Measurements from ENCODE around the gene PARD3. TPM values are rescaled to one million over a fixed set of nuclear protein-coding genes. Genes with fewer than 3 reads are reported as not detected.

Gene PARD3
- total RNA-seq, 3 donors from 2014 or later = 48.2 to 93.7 (median 60.6) TPM

DNA sequence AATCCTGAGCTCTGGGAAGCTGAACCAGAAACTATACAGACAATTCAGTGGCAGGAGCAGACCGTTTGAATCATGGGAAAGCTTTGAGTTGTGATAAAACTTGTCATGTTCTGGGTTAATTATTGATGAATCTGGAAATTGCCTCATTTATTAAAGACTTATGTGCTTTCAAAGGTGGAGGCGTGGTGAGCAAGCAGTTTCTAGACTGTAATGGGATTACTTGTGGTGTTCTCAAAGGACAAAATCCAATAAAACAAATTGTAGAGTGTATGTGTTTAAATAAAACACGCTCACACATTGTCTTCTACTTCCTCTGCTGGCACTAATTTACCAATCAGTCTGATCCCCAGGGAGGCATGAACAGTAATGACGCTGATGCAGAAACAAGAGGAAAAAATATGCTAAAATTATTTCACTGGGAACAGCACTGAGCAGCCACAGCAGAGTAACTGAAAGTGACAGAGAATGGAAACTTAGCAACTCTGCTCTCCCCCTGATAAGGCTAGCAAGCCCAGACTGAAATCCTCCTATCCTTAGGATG, 25.1 kb downstream of the PARD3 start:
- Histone ChIP-seq H3K9me3 (no peaks in the 10 kb centered on the region), H3K4me3 (no peak overlapping the region), H3K27ac (no peak overlapping the region), H3K4me1 (peaks cover 0 to 6% of the 10 kb centered on the region in 2 donors), H3K36me3 (no peaks in the 10 kb centered on the region), H3K27me3 (no peaks in the 10 kb centered on the region)
- intact Hi-C loops (cut with DNase I; ENCODE audit: low total_unique reads) = no loop called here
- TF ChIP-seq POLR2A (IDR thresholded peaks at IDR 0.05) = no peak
- TF ChIP-seq POLR2AphosphoS5 (IDR thresholded peaks at IDR 0.05) = no peak
- TF ChIP-seq, protein P1, sequence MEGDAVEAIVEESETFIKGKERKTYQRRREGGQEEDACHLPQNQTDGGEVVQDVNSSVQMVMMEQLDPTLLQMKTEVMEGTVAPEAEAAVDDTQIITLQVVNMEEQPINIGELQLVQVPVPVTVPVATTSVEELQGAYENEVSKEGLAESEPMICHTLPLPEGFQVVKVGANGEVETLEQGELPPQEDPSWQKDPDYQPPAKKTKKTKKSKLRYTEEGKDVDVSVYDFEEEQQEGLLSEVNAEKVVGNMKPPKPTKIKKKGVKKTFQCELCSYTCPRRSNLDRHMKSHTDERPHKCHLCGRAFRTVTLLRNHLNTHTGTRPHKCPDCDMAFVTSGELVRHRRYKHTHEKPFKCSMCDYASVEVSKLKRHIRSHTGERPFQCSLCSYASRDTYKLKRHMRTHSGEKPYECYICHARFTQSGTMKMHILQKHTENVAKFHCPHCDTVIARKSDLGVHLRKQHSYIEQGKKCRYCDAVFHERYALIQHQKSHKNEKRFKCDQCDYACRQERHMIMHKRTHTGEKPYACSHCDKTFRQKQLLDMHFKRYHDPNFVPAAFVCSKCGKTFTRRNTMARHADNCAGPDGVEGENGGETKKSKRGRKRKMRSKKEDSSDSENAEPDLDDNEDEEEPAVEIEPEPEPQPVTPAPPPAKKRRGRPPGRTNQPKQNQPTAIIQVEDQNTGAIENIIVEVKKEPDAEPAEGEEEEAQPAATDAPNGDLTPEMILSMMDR (IDR thresholded peaks at IDR 0.05) = no peak
- DNase-seq (ENCODE audit: low spot score in 2 of 2) = no peak

DNA sequence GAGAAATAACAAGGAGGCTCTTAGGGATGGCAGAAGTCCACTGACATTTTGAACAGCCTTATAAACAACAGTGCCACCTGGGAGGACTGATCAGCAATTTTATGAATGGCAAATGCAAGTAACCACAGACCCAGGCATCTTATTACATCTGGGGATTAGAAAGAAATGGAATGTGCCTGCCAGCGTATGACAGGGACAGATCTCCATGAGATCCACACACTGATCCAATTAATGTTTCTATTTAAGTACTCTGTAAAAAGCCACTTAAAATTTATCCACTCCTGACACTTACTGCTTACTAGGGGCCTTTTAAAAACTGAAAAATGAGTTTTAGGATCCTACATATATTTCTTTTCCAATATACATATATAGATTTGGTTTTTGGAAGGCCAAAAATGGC, 28.6 kb downstream of the PARD3 start:
- H3K27ac ChIP-seq = no peak overlapping the region
- H3K27me3 ChIP-seq = no peaks in the 10 kb centered on the region
- TF ChIP-seq POLR2A (IDR thresholded peaks at IDR 0.05) = no peak
- no peak for TF ChIP-seq POLR2AphosphoS5 (IDR thresholded peaks at IDR 0.05)
- TF ChIP-seq, protein P1 (IDR thresholded peaks at IDR 0.05) = no peak
- peaks cover 0 to 7% of the 10 kb centered on the region in 2 donors for H3K4me1 ChIP-seq
- no peaks in the 10 kb centered on the region for H3K36me3 ChIP-seq
- intact Hi-C loops (cut with DNase I; ENCODE audit: low total_unique reads) = no loop called here
- no peaks in the 10 kb centered on the region for H3K9me3 ChIP-seq
- no peak overlapping the region for H3K4me3 ChIP-seq
- DNase-seq (ENCODE audit: low spot score in 2 of 2) = no peak

DNA sequence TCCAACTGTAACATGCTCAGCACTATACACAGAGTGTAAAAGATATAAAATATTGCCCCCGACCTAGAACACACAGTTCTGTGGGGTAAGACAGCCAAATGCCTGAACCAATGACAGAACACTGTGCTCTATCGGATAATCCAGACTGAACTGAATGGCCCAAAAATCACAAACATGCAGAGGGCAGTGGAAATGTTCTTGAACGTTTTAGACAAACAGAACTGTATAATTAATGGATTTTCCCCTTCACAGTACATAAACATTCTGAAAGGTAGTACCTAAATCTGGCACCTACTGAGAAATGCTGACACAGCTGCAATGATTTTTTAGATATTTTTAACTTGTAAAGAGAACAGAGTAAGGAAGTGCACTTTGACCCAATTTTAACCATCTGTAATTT, 33.4 kb downstream of the PARD3 start:
- intact Hi-C loops (cut with DNase I; ENCODE audit: low total_unique reads) = no loop called here
- Histone ChIP-seq H3K4me3 (no peak overlapping the region), H3K4me1 (peaks cover 0 to 16% of the 10 kb centered on the region in 2 donors), H3K27me3 (no peaks in the 10 kb centered on the region), H3K9me3 (no peaks in the 10 kb centered on the region), H3K36me3 (no peaks in the 10 kb centered on the region), H3K27ac (no peak overlapping the region)
- TF ChIP-seq POLR2A (IDR thresholded peaks at IDR 0.05) (no peak), POLR2AphosphoS5 (IDR thresholded peaks at IDR 0.05) (no peak)
- TF ChIP-seq, protein P1 (IDR thresholded peaks at IDR 0.05) = no peak
- DNase-seq (ENCODE audit: low spot score in 2 of 2) = no peak

DNA sequence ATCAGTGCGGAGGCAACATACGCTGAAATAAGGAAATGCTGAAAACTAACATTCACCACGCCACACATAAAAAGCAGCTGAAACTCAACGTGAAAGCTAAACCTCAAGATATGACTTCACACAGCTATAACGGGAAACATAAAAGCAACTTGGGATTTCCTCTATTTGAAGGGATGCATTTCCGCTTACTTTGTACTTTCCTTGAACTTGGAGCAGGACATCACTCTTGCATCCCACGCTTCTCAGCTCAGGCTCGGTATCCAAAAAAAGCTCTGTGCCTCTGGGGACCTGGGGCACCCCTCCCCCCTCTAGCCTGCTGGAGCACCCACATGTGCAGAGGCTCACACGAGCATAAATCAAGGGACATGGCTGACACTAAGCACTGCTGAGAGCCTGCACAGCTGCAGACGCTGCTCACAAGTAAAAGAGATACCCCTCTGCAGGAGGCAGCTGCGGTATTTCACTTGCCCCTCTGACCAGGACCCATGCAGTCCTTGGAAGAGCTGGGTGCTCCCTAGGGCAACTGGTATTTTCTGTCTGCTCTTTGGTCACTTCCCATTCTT, 34.2 kb downstream of the PARD3 start:
- Histone ChIP-seq H3K4me3 (peak overlapping the region in 1 of 3 donors; percentile 16), H3K9me3 (no peaks in the 10 kb centered on the region), H3K36me3 (no peaks in the 10 kb centered on the region), H3K27ac (no peak overlapping the region), H3K4me1 (peaks cover 0 to 16% of the 10 kb centered on the region in 2 donors), H3K27me3 (no peaks in the 10 kb centered on the region)
- TF ChIP-seq, protein P1 (IDR thresholded peaks at IDR 0.05) = no peak
- peak in 1 of 3 donors; percentile 43 for TF ChIP-seq POLR2AphosphoS5 (IDR thresholded peaks at IDR 0.05)
- DNase-seq (ENCODE audit: low spot score in 2 of 2) = no peak
- intact Hi-C loops (cut with DNase I; ENCODE audit: low total_unique reads) = no loop called here

DNA sequence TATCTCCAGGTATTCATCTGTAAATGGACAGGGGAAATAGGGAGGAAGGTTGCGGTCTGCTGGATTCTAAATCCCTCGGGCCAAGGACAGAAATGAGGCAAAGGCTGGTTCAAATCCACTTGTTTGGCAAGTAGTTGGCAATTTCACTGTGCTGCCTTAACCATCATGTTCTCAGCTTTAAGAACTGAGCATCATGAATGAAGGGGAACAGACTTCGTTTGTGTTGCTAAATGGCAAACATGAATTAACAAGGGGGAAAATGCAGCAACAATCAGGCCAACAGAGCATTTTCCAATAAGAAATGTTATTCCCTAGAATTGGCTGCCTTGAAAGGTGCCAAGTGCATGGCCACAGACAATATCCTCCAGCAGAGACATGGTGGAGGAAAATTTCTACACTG, 36.9 kb downstream of the PARD3 start:
- DNase-seq (ENCODE audit: low spot score in 2 of 2) = peak in 1 of 2 donors; percentile 37
- Histone ChIP-seq H3K9me3 (no peaks in the 10 kb centered on the region), H3K4me3 (no peak overlapping the region), H3K36me3 (no peaks in the 10 kb centered on the region), H3K27me3 (no peaks in the 10 kb centered on the region), H3K4me1 (peaks cover 0 to 16% of the 10 kb centered on the region in 2 donors), H3K27ac (no peak overlapping the region)
- intact Hi-C loops (cut with DNase I; ENCODE audit: low total_unique reads) = no loop called here
- TF ChIP-seq, protein P1 (IDR thresholded peaks at IDR 0.05) = no peak
- no peak for TF ChIP-seq POLR2A (IDR thresholded peaks at IDR 0.05)
- no peak for TF ChIP-seq POLR2AphosphoS5 (IDR thresholded peaks at IDR 0.05)
